ENCODE results near the gene PMM2.

DNA sequence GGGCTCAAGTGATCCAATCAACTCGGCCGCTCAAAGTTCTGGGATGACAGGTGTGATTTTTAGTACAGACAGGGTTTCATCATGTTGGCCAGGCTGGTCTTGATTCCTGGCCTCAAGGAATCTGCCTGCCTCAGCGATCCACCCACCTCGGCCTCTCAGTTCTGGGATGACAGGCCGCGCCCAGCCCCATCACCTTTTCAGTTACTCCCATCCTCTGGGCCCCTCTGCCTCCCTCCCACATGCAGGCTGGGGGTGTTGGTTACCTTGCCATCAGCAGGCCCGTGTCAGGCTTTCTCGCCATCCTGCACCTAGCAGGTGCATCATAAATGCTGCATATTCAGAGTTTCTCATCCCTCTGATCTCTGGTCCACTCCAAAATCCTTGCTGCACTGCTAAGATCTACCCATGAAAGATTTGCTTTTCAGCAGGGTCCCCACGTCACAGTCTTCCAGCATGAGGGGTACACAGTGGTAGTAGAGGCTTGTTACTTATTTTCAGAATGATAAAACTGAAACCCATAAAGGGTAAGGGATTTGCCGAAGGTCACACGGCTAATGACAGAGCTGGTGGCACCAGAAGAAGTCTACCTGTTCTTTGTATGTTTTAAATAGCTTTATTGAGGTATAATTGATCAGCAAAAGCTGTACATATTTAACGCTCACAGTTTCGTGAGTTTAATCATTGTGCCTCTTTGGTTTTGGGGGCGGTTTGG, 16.6 kb downstream of the PMM2 start:
- TF ChIP-seq, protein P1, sequence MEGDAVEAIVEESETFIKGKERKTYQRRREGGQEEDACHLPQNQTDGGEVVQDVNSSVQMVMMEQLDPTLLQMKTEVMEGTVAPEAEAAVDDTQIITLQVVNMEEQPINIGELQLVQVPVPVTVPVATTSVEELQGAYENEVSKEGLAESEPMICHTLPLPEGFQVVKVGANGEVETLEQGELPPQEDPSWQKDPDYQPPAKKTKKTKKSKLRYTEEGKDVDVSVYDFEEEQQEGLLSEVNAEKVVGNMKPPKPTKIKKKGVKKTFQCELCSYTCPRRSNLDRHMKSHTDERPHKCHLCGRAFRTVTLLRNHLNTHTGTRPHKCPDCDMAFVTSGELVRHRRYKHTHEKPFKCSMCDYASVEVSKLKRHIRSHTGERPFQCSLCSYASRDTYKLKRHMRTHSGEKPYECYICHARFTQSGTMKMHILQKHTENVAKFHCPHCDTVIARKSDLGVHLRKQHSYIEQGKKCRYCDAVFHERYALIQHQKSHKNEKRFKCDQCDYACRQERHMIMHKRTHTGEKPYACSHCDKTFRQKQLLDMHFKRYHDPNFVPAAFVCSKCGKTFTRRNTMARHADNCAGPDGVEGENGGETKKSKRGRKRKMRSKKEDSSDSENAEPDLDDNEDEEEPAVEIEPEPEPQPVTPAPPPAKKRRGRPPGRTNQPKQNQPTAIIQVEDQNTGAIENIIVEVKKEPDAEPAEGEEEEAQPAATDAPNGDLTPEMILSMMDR (IDR thresholded peaks at IDR 0.05; ENCODE audit: insufficient read depth, low read length) = no peak
- TF ChIP-seq POLR2AphosphoS5 (IDR thresholded peaks at IDR 0.05; ENCODE audit: low read depth) (no peak), GABPA (IDR thresholded peaks at IDR 0.05; ENCODE audit: low read depth) (no peak), SPI1 (IDR thresholded peaks at IDR 0.05; ENCODE audit: borderline replicate concordance, low read depth) (no peak)
- TF ChIP-seq, protein P2, sequence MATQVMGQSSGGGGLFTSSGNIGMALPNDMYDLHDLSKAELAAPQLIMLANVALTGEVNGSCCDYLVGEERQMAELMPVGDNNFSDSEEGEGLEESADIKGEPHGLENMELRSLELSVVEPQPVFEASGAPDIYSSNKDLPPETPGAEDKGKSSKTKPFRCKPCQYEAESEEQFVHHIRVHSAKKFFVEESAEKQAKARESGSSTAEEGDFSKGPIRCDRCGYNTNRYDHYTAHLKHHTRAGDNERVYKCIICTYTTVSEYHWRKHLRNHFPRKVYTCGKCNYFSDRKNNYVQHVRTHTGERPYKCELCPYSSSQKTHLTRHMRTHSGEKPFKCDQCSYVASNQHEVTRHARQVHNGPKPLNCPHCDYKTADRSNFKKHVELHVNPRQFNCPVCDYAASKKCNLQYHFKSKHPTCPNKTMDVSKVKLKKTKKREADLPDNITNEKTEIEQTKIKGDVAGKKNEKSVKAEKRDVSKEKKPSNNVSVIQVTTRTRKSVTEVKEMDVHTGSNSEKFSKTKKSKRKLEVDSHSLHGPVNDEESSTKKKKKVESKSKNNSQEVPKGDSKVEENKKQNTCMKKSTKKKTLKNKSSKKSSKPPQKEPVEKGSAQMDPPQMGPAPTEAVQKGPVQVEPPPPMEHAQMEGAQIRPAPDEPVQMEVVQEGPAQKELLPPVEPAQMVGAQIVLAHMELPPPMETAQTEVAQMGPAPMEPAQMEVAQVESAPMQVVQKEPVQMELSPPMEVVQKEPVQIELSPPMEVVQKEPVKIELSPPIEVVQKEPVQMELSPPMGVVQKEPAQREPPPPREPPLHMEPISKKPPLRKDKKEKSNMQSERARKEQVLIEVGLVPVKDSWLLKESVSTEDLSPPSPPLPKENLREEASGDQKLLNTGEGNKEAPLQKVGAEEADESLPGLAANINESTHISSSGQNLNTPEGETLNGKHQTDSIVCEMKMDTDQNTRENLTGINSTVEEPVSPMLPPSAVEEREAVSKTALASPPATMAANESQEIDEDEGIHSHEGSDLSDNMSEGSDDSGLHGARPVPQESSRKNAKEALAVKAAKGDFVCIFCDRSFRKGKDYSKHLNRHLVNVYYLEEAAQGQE (IDR thresholded peaks at IDR 0.05; ENCODE audit: insufficient replicate concordance, low read depth) = no peak

Measured in HL-60 (cell line).